Activated CD4-positive, alpha-beta T cell treated with anti-CD3 and anti-CD28 coated beads, Interleukin-2, amount 50 U/mL, for 48 hours (primary cell): ENCODE measurements around the gene DMD.

Experiments used
- DNase-seq, 2 experiments: peaks; one replicate each; pipeline ENCODE4 v3.0.0-alpha.2; 2020

The DMD gene

DNA sequence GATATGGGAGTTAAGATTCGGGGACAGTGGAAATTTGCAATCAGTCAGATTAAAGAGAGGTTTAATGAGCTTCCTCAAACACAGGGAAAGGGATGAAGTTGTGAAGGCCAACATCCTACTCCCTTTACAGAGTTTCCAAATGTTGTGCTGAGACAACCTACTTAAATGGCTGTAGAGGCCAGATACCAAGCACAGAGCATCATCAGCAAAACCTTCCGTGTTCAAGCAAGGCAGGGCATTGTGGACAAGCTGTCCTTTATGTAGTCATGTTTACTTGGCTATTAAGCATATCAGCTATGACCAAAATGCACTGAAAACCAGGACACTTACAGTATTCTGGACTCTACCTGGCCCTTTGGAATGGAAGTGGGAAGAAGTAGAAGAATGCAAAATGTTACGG lies 197.3 kb downstream of the DMD start:
- no peak for DNase-seq

DNA sequence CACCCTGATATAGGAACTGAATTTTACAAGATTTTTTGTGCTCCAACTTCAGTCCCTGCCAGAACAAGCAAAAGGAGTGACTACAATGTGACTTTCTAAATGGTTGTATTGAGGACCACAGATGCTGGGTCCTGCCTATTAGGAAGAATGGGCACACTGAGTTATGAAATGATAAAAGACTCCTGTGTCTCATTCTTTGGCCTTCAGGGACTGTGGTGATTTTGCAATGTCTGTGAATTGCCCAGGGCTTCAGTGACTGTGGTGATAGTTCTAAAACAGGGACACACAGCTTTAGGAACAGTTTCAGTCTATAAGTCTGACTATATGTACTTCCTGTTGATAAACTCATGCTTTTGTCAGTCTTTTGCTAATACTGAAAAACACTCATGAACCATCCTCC lies 210.2 kb downstream of the DMD start:
- no peak for DNase-seq

DNA sequence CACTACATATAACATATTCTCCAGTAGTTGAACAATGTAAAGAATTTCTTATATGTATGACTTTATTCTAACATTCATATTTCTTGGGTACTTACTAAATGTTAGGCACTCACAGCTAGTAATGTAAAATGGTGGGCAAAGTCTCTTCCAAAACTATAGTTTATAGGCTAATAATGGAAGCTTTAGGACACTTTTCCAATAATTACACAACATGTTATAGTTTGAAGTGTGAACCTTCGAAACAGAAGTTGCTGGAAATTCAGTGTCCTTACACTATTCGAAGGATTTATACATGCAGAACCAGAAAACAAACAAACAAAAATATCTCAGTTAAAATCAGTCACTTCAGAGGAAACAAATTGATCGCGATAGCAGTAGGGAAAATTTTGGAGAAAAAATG lies 212.6 kb downstream of the DMD start:
- DNase-seq, result no peak

DNA sequence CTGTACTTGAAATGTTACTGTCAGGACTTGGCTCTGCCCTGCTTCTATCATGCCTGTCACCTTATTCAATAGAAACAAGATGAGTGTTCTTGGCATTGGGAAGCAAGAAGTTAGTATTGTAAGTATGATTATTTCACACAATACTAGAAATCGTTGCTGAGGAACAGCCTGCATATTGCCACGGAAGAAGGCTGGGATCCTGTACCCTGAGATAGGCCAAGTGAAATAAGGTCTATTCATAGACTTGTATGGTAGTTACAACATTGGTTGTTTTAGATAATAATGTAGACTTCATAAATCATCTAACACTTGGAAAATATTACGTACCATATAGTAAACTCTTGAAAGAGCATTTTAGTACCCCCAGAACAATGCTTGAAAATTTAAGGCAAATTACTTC lies 215.9 kb downstream of the DMD start:
- DNase-seq, result no peak

DNA sequence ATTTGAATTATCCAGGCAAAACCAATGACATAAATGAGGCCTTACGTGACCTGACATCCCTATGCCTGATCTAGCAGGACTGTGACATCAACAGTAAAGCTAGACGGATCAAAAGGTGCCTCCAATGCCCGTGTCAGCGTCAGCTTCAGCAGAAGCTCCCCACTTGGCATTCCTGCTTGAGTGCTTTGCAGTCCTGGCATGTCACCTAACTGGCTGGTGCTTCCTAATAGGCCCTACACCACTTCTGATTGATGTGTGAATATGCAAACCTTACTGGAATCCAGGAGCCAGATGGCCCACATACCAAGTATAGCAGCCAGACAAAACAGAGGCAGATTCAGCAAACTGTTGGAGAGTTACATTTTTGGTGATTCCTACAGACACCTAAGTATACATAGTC lies 224.2 kb downstream of the DMD start:
- DNase-seq, result no peak

DNA sequence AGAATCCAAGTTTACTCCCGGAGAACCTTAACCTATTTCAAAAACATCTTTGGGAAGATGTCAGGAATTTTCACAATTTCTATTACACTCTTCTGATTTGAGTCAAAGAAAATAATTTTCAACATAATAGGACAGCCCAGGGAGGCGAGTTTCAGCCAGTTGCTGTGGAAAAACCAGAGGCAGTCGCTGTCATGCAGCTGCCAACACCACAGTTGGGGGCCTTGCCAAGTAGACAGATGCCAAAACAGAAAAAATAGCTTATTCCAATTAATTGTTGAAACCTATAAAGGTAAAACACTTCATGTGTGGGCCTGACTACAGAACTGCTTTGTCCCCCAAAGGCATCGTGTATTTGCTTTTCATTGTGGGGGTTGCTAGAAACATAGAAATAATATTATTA lies 225.8 kb downstream of the DMD start:
- no peak for DNase-seq

DNA sequence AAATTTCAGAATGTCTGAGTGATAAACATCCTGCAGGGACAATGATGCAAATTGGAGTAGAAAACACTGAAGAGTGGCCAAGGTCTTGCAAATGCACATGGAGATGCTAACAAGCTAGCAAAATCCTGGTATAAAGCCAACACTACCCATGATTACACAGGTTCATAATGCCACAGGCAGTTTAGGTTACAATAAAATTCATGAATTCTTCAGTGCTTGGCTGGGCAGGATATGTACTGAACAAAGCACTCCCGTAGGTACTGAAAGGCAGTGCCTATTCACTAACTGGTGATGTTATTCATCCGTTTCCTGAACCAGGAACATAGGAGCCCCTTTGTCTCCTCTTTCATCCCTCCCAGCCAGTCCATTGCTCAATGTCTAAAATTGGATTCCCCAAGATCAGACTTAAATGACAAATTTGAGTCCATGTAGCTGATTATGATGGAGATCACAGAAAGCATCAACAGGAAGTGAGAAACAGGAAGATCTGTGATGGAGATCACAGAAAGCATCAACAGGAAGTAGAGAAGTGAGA lies 244.5 kb downstream of the DMD start:
- DNase-seq, result no peak

DNA sequence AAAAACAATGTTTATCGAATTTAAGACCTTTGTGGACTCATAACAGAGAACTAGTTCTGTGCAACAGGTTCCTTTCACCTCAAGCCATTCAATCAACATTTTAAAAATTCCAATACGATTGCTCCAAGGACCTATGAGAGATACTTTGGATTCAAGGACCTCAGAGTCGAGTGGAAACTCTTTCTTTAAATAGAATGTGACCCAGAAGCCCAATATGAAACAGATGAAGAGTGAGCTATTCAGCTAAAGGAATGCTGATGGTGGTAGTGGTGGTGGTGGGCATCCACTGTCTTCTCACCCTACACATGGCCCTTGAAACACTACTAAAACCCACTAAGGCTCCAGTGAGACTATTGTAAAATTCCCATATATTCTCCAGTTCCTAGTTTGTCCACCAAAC lies 257.2 kb downstream of the DMD start:
- no peak for DNase-seq

DNA sequence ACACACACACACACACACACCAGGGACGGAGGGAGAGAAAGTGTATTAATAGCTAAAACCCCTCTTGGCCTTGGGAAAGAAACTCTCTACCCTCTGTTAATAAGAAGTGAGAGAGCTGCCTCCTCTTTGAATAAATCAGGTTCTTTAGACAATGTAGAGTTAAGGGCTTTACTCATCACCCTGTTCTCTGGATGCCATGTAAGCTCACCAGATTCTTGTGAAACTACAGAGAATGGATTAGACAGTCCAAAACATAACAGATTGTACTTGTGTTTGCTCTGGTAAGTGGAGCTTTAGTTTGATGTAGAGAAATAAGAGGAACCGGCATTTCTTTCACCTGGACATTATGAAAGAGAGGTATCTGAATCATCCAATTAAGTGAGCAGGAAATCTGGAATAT lies 263.2 kb downstream of the DMD start:
- no peak for DNase-seq

DNA sequence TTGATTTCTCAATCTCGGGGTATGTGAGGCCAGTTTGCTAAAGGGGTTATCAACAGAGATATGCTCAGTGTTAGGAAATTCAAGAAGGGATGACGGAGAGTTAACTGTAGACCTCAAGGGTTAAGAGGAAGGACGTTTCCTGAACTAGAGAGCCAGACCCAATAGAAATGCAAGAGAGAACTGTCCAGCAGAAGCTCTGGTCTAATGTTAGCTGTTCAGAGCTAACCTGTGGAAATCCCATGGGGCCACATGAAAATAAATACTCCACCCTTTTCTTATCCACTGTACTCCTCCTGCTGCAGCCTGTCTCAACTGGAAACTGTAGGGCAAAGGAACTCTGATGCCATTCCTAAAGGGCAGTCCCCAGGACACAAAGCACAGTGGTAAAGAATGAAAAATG lies 274.3 kb downstream of the DMD start:
- DNase-seq, result no peak

DNA sequence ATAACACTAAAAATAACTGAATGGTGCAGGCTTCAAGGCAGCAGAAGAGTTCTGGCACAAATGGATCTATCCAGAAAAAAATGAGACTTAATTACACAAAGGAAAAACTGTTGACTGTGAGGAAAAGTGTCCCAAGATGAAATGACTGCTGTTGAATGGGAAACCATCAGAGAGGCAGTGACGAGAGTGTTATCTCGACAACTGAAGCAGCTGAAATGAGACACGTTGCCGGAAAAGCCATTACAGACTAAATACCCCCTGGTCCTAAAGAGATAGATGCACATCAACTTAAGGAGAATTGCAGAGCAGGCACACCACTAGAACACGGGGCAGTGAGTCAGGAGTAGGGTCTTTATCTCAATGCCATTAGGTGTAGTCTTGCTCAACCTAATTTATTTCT lies 277.8 kb downstream of the DMD start:
- no peak for DNase-seq

DNA sequence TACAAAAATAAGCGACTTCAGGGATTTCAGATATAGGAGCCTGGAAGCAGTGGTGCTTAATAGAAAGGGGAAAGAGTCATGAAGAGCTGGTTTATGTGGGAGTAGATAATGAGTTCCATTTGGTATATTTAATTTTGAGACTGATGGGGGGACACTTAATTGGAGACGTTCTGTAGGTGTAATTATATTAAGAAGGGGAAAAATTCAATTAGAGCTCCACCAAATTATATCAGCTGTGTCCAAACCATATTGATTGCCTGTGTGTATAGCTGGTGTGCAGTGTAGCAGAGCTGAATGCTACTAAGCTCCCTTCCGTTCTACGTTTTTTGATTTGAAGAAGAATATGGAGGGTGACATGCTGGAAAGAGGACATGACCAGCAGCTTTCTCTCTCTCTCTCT lies 282.3 kb downstream of the DMD start:
- DNase-seq, result no peak

DNA sequence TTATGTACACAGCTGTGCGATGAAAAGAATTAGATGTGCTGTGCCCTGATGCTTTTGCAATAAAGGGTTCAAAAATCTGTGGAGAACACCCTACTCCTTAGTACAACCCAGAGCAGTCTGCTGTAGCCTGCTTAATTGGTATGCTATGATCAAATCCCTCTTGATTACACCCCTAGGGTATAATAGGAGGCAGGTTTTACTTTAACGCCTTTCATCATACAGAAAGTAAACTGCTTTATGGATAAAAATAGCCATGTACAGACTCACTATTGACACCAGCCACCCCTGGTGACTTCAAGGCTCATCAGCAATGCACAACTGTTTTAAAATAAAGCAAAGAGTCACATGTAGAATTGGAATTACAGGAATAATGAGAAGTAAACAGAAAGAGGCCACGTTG lies 315.3 kb downstream of the DMD start:
- no peak for DNase-seq

DNA sequence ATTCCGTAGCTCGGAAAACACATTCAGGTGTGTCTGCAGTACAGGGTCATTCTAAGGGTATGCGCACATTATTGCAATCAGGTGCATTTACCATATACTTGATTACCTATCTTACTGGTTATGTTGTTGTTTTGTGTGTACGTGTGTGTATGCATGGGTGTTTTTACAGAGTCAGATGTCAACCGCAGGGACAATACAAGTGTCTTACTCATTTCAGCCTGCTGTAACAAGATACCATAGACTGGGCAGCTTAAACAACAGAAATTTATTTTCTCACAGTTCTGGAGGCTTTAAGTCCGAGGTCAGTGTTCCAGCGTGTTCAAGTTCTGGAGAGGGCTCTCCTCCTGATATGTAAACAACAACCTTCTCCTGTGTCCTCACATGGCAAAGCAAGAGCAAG lies 316.7 kb downstream of the DMD start:
- no peak for DNase-seq

DNA sequence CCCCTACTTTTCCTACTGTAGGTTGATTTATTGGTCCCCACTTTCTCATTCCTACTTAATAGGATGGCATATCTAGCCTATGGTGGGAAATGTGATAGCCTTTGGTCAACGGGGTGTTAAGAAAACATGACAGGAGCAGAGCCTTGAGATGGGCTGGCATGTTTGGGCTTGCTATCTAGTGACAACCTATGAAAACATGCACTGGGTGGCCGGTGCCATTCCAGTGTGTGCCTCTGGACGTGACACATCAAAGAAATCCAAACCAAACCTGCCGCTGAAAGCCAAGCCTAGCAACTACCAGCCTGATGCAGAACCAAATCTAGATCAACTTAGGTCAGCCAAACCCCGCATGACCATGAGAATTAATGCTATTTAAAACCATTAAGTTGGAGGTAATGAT lies 317.6 kb downstream of the DMD start:
- DNase-seq, result no peak

DNA sequence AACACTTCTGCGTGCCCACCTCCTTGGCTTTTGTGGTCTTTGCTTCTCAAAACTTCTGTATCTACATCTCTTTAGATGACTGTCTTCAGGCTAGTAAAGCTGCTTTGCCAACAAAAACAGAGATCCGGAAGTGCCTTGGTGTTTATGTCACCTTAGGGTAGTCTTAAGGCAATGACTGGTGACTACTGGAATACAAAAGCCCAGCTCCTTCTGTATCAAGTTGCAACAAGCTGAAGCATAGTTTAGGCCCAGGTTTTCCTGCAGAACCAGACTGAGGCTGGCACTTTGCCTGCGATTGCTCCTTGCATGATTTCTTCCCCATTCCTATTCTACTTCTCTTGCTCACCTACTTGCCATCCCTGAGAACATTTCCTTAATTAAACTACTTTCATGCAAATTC lies 333.8 kb downstream of the DMD start:
- DNase-seq, result no peak

DNA sequence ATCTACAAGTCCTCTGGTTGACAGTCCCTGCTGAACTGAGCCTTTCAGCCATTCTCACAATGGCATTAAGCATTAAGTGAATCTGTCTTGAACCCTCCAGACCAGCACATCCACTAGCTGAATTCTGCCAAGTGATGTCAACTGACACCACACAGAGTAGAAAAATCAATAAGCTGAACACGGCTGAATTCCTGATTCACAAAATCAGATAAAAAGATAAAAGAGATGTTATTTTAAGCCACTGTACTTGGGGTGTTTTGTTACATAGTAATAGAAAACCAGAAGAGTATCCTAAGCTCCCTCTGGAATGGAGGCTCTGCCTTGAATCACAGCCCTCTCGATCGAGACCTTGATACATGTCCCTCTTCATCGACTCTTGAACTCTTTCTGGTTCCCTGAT lies 336.5 kb downstream of the DMD start:
- no peak for DNase-seq

DNA sequence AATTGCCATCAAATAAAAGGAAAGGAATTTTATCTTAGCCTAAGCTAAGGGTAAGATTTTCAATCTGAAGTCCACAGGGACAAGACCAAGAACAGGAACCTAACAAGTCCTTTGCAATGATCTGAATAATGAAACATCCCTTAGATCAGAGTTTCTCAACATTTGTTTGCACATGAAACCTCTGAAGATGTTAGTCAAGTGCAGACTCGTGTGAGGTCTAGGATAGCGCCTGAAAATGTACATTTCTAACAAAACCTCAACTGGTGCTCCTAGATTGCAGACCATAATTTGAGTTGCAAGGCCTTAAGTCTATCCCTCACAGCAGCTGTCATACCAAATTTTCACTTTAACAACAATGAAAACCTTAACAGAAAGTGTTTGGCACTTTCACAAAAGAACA lies 337.6 kb downstream of the DMD start:
- DNase-seq, result no peak

DNA sequence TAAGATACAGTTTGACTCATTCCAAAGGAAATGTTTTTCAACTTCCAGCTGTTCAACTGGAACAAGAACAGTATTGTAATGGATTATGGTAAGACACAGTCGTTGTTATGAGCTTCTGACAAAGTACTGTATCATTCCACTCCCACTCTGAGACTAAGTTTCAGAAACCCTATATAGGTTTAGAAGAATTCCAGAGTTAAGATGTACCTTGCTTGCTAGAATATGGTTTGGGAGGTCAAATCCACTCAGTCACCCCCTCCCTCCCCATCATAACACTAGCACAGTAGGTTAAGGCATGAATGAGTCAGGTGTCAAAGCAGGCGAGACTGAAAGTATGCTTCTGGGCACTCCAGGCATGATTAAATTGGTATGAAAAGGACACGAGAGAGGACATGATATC lies 339.7 kb downstream of the DMD start:
- DNase-seq, result no peak

DNA sequence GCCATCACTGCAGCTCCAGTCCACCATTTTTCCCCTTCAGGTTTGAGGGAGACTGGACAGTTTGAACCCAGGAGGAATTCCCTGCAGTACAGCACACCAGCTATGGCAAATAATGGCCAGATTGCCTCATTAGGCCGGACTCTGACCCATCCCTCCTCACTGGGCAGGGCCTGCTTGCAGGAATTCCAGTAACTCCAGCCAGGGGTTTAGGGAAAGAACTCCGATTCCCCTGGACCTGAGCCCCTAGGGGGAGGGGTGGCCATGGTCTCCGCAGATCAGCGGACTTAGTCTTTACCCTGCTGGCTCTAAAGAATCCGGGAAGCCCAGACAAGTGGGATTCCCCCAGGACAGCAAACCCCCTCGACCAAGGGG lies 342.8 kb downstream of the DMD start:
- no peak for DNase-seq

DNA sequence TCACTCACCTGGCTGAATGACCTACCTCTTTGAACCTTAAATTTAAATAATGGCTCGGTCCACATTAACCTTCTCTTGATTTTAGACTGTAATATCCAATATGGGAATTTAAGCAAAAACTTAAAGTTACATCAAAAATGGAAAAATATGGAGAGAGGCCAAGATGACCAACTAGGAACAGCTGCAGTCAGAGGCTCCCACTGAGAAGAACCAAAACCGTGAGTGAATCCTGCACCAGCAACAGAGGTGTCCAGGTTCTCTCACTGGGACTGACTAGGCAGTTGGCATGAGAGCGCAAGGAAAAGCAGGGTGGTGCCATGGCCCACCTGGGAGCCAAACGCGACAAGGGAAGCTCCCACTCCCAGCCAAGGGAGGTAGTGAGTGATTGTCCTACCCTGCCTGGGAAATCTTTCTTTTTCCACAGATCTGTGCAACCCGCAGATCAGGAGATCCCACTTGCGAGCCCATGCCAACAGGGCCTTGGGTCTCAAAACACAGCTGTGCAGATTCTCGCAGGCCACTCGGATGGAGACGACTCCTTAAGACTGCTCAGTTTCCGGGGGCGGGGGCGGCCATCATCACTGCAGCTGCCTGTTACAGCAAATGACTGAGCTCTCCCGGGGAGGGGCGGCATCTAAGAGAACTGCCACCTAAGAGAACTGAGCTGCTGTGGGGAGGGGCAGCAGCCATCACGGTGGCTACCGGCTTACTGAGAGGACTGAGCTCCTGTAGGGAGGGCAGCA lies 343.4 kb downstream of the DMD start:
- no peak for DNase-seq

DNA sequence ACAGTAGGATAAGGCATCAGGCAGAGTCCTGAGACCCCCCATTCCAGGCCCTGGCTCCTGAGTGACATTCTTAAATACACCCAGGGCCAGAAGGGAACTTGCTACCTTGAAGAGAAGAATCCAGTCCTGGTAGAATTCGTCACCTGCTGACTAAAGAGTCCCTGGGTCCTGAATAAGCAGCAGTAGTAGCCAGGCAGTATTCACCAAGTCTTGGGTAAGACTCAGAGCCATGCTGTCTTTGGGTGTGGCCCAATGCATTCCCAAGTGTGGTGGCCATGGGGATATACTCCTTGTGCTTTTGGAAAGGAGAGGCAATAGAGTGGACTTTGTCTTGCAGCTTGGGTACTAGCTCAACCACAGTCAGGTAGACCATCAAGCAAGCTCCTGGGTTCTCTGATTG lies 359.1 kb downstream of the DMD start:
- no peak for DNase-seq

DNA sequence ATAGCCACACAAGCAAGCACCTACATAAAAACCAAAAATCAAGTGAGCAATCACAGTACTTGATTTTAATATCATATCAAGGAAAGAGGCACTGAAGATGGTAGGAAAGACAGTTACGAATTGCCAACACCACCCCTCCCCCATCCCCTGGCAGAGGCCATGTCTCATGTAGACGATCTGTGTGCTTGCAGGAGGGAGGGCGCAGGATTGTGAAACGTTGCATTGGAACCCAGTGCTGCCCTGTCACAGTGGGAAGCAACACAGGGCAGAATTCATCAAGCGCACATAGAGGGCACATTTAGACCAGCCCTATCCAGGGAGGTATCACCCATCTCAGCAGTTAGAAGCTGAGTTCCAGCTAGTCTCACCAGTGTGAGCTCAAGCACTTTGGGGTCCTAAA lies 359.8 kb downstream of the DMD start:
- no peak for DNase-seq

DNA sequence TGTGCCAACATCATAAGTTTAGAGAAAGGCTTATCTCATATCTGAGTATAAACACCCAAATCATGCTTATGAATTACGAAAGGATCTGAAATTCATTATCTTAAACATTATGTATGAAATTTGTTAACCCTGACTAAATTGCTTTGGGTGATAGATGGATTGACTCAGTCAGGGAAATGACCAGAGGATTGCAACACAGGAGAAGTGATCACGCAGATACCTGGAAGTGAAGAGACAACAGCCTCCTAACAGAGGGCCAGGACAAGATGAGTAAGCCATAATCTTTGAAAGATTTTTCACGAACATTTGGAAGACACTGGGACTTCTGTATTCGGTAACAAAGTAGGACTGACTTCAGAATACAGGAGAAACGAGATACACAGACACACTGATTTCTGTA lies 363.4 kb downstream of the DMD start:
- DNase-seq, result no peak

DNA sequence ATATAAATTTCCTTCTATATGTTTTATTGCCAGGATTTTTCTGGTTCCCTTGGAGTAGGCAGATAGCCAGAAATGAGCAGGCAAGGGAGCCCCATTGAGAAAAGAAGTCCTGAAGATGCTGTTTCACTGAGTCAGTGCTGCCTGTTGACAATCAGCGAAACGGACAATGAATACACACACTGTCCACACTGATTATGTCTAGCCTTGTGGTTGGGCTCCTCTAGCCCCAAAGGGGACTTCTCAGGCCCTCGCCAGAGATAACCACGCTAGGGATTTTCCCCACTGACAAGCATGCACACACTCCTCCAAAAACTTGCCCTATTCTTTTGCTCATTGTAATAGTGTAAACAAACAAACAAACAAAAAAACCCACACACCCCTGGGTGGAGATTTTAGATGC lies 369.3 kb downstream of the DMD start:
- DNase-seq, result no peak

DNA sequence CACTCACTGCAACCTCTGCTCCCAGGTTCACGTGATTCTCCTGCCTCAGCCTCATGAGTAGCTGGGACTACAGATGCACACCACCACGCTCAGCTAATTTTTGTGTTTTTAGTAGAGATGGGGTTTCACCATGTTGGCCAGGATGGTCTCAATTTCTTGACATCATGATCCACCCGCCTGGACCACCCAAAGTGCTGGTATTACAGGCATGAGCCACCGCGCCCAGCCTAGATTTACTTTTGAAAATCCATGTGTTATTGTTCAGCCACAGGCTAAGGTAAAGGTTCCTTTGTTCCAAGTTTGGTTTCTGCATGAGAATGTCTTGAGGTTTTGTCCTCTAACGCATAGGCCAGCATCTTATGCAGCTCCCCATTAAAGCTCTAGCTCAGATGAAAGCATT lies 371.6 kb downstream of the DMD start:
- no peak for DNase-seq
